Thoracic aorta (tissue), 2 donors: ENCODE results near the gene MBOAT7. TPM values are rescaled to one million over a fixed set of nuclear protein-coding genes. Genes with fewer than 3 reads are reported as not detected.
A peak's percentile ranks its signal among the peaks of the same experiment; 100 is the strongest.
"Not testable (repeated sequence)": the region's sequence is repeated elsewhere in the genome, so short reads cannot be mapped to it uniquely, and the experiment has no call there.

Experiments
- ATAC-seq: fragments of 150-250 bp; one replicate; pipeline ENCODE4 v1.8.0; 2017; ENCODE audit warnings: low read depth; ENCODE audit not compliant: insufficient number of reproducible peaks, low FRiP score
- DNase-seq: peaks from one replicate; pipeline ENCODE4 v3.0.0-alpha.2; 2020; ENCODE audit warnings: low spot score
- H3K27ac ChIP-seq, 2 donors: fragments of 200-600 bp; sonication (generic); 1 replicate in 1 of 2; 2 replicates in 1 of 2; pipeline ENCODE4 v1.5.1; 2016; ENCODE audit warnings: mild to moderate bottlenecking in 2 of 2, moderate library complexity in 2 of 2
- H3K27me3 ChIP-seq: fragments of 200-600 bp; sonication (generic); replicated peaks from 2 replicates; pipeline ENCODE4 v1.6.0; 2016; ENCODE audit warnings: mild to moderate bottlenecking; ENCODE audit not compliant: insufficient read depth
- H3K36me3 ChIP-seq: fragments of 200-600 bp; sonication (generic); one replicate; pipeline ENCODE4 v1.5.1; 2016
- H3K4me1 ChIP-seq, 2 donors: fragments of 200-600 bp; sonication (generic); 1 replicate in 1 of 2; 2 replicates in 1 of 2; pipeline versions ENCODE4 v1.5.1 to v1.6.0; 2016; ENCODE audit warnings: low read depth in 2 of 2, mild to moderate bottlenecking in 1 of 2; ENCODE audit not compliant: control insufficient read depth in 1 of 2
- H3K4me3 ChIP-seq: fragments of 200-600 bp; sonication (generic); 2 replicates; pipeline ENCODE4 v1.5.1; 2016; ENCODE audit warnings: mild to moderate bottlenecking
- H3K9me3 ChIP-seq: fragments of 200-600 bp; sonication (generic); 2 replicates; pipeline ENCODE4 v1.5.1; 2016
- CTCF ChIP-seq: fragments of 200-600 bp; sonication (generic); IDR thresholded peaks from one replicate; pipeline ENCODE4 v1.5.1; 2019; ENCODE audit warnings: antibody characterized with exemption
- total RNA-seq, 2 donors: library from RNA; depleted of rRNA; stranded (reverse); fragments of >200 nt; gene quantifications; one replicate each; pipeline versions ENCODE4 v1.1.0 to v1.2.3, GENCODE V29; 2016

The MBOAT7 gene
- total RNA-seq, 2 donors from 2014 or later, result 46.0 to 61.1 TPM

- peaks cover 9 to 37% of the 10 kb centered on the region in 2 donors for H3K4me1 ChIP-seq
These were observed 19.3 kb upstream of the MBOAT7 start for GRCh38 chr19:54208784-54209057.

DNA sequence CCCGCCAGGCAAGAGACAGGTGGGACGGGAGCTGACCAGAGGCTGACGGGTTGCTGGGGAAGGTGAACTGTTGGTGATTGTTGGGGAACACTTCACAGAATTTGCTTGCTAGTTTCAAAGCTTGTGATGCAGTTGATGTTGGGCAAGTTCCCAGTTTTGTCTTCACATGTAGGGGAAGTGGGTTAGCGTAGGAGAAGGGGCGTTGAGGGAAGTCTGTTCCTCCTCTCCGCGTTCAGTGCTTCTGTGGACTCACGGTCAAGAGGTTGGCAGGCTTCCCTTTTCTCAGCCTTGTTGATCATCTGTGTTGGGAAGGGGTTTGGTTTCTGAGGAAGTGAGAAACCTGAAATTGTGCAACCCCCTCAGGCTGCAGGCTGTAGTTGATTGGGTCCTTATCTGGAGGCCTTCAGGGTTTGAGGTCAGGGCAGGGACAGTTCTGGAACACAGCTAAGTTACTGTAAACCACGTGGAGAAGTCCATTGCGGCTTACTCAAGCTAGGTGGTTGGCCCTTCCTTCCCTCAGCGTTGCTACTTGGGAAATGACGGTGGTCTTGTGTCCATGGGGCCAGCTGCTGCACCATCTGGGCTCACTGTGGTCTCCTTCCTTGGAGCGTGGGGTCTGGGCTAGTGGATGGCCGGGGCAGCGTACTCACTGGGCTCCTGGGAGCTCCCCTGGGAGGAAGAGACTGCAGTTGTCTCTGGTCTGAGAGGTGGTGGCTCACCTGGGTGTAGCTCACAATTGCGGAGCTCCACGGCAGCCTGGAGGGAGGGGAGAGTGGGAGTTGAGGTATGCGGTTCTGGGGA is 18.8 kb upstream of the MBOAT7 start:
- Histone ChIP-seq H3K4me3 (no peak overlapping the region), H3K36me3 (peaks cover 39% of the 10 kb centered on the region), H3K9me3 (no peaks in the 10 kb centered on the region), H3K27me3 (no peaks in the 10 kb centered on the region), H3K4me1 (peaks cover 14 to 43% of the 10 kb centered on the region in 2 donors), H3K27ac (peak overlapping the region; percentile 36 to 61)
- no peak for DNase-seq
- ATAC-seq, result no peak
- no peak for TF ChIP-seq CTCF

More at GRCh38 chr19:54208784-54209057, 19.3 kb upstream of the MBOAT7 start:
- Histone ChIP-seq H3K9me3 (no peaks in the 10 kb centered on the region), H3K27ac (peak overlapping the region; percentile 10 to 61), H3K4me3 (no peak overlapping the region), H3K27me3 (no peaks in the 10 kb centered on the region), H3K36me3 (peaks cover 39% of the 10 kb centered on the region)
- ATAC-seq (no peak), DNase-seq (no peak)
- no peak for TF ChIP-seq CTCF

DNA sequence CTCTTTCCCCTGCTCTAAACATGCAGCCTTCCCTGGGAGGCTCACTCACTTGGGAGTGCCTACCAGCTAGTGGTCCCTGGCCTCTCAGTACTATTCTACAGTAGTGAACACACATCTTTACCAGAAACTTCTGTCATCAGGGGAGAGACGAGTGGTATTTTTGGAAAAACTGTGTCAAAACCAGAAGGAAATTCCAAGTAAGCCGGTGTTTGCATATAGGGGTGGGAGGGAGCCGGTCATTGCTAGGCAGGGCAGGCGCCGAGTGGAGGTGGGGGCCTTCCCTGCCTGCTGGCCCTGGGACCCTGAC is 18.2 kb upstream of the MBOAT7 start:
- Histone ChIP-seq H3K9me3 (no peaks in the 10 kb centered on the region), H3K27ac (peak overlapping the region; percentile 26 to 36), H3K4me1 (peaks cover 20 to 48% of the 10 kb centered on the region in 2 donors), H3K4me3 (no peak overlapping the region), H3K36me3 (peaks cover 42% of the 10 kb centered on the region), H3K27me3 (no peaks in the 10 kb centered on the region)
- no peak for ATAC-seq
- no peak for DNase-seq
- no peak for TF ChIP-seq CTCF

- H3K27me3 ChIP-seq, DNase-seq, ATAC-seq, H3K9me3 ChIP-seq, H3K4me3 ChIP-seq: not testable (repeated sequence)
- Histone ChIP-seq H3K36me3 (peaks cover 46% of the 10 kb centered on the region), H3K4me1 (peaks cover 24 to 52% of the 10 kb centered on the region in 2 donors), H3K27ac (peak overlapping the region in 1 of 2 donors; percentile 36)
These were observed 17.8 kb upstream of the MBOAT7 start for GRCh38 chr19:54207193-54207592.

- no peak overlapping the region for H3K4me3 ChIP-seq
- no peaks in the 10 kb centered on the region for H3K9me3 ChIP-seq
- ATAC-seq, result no peak
- DNase-seq, result no peak
- peak overlapping the region in 1 of 2 donors; percentile 36 for H3K27ac ChIP-seq
- peaks cover 47% of the 10 kb centered on the region for H3K36me3 ChIP-seq
- no peak for TF ChIP-seq CTCF
- H3K4me1 ChIP-seq, result peaks cover 27 to 56% of the 10 kb centered on the region in 2 donors
- no peaks in the 10 kb centered on the region for H3K27me3 ChIP-seq
These were observed 17.4 kb upstream of the MBOAT7 start for GRCh38 chr19:54206831-54207177.
